ENCODE data around the gene KRT33B. TPM values are rescaled to one million over a fixed set of nuclear protein-coding genes. Genes with fewer than 3 reads are reported as not detected.

Gene KRT33B
- total and polyA plus RNA-seq, 2 of the 13 experiments (the other 11 are each of a cell fraction or from before 2014, with no cell fraction given): not detected

DNA sequence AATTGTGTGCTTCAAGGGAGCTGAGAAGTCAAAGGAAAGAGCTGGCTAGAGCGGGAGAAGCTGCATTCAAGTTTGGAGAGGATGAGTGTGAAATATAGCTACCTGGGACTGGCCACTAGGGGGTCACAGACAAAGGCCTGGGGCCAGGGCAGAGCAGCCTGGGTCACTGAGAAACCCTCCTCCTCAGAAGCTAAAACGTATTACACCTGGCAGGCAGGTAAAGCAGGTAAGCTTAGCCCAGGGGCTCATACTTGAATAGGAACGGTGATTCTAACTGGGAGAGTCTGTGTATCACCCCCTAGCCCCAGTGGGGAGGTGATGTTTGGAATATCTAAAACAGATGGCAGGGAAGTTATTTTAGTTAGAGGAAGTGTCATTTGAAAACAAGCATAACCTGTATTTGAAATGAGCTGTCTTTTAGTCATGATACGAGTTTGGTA is 48.0 kb upstream of the KRT33B start:
- ATAC-seq (peak; percentile 69), DNase-seq (ENCODE audit: low spot score) (peak; percentile 30), FAIRE-seq (no peak)
- Histone ChIP-seq H3K4me3 (replicated peaks in 1 of 3; ENCODE audit: insufficient read depth in 1 of 3, low read depth in 2 of 3, low read length in 3 of 3) (no peak overlapping the region), H4K20me1 (ENCODE audit: insufficient read depth, low read length) (no peaks in the 10 kb centered on the region), H3K9ac (ENCODE audit: insufficient read depth, low read depth, low read length) (peak overlapping the region; percentile 32; the same call in 1 of the 2 replicates), H3K36me3 (replicated peaks in 1 of 2; ENCODE audit: control insufficient read depth in 1 of 2, insufficient read depth in 2 of 2, low read length in 2 of 2) (no peaks in the 10 kb centered on the region), H3K4me1 (ENCODE audit: insufficient read depth, low read length) (peaks cover 62% of the 10 kb centered on the region), H3K27ac (ENCODE audit: extremely low read length, insufficient read depth, low read length) (no peak overlapping the region), H2AFZ (ENCODE audit: low read length) (no peak overlapping the region), H3K4me2 (ENCODE audit: low read depth, low read length) (no peak overlapping the region), H3K79me2 (ENCODE audit: insufficient read depth, low read length) (no peaks in the 10 kb centered on the region), H3K27me3 (ENCODE audit: control insufficient read depth in 1 of 2, insufficient read depth in 2 of 2, low read length in 2 of 2) (no peaks in the 10 kb centered on the region), H3K9me3 (ENCODE audit: low read length) (no peaks in the 10 kb centered on the region)
- no TSS peak for BruUV-seq (replicated peaks)
- in situ Hi-C loops (cut with HindIII; ENCODE audit: extremely low pct_ligation_motif_present, low pct_unique_long_range_greater_than_20kb): no loop called here
- POLR2A ChIA-PET: interaction anchor here (1.0 to 1.1 kb wide), 2 partner anchors 13 to 14 kb away, joined by 3 to 5 read pairs; no protein-coding TSS in a partner anchor
- WGBS (ENCODE audit: low lambda C conversion rate): 35% methylated on average over 4 of the region's 4 CpGs
- intact Hi-C loops (cut with micrococcal nuclease; ENCODE audit: unreplicated experiment): loop anchor here (5.0 to 10.0 kb wide), 2 partner anchors 117 to 250 kb away; no protein-coding TSS in a partner anchor
- CTCF ChIA-PET (ENCODE audit: low intra/inter-chr PET ratio, low total read pairs): no interaction called here
- TF ChIP-seq ZEB1 (IDR thresholded peaks at IDR 0.05; ENCODE audit: insufficient replicate concordance, low read depth) (peak; percentile 90), HMGXB4 (CRISPR knock-in tag; IDR thresholded peaks at IDR 0.05; ENCODE audit: borderline replicate concordance in 1 of 2, low read depth in 1 of 2) (0 out of 4 replicates have a peak, but pooled peaks of 1 of the 2 experiments have one; percentile 14), ZNF513 (CRISPR knock-in tag; conservative IDR thresholded peaks at IDR 0.05) (no peak), MED13 (CRISPR knock-in tag; IDR thresholded peaks at IDR 0.05) (no peak), ZFYVE20 (CRISPR knock-in tag; IDR thresholded peaks at IDR 0.05; ENCODE audit: borderline replicate concordance, low read depth) (no peak), ZNF318 (CRISPR knock-in tag; IDR thresholded peaks at IDR 0.05) (no peak)
- TF ChIP-seq, protein P1, sequence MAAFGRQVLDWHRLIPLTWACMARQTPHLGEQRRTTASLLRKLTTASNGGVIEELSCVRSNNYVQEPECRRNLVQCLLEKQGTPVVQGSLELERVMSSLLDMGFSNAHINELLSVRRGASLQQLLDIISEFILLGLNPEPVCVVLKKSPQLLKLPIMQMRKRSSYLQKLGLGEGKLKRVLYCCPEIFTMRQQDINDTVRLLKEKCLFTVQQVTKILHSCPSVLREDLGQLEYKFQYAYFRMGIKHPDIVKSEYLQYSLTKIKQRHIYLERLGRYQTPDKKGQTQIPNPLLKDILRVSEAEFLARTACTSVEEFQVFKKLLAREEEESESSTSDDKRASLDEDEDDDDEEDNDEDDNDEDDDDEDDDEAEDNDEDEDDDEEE (CRISPR knock-in tag; IDR thresholded peaks at IDR 0.05): 0 out of 2 replicates have a peak, but pooled peaks have one; percentile 3
- TF ChIP-seq, protein P2, sequence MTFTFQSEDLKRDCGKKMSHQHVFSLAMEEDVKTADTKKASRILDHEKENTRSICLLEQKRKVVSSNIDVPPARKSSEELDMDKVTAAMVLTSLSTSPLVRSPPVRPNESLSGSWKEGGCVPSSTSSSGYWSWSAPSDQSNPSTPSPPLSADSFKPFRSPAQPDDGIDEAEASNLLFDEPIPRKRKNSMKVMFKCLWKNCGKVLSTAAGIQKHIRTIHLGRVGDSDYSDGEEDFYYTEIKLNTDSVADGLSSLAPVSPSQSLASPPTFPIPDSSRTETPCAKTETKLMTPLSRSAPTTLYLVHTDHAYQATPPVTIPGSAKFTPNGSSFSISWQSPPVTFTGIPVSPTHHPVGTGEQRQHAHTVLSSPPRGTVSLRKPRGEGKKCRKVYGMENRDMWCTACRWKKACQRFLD (CRISPR knock-in tag; IDR thresholded peaks at IDR 0.05; ENCODE audit: borderline replicate concordance): no peak
